HepG2 (cell line): ENCODE measurements around the gene SLC5A6. TPM values are rescaled to one million over a fixed set of nuclear protein-coding genes. Genes with fewer than 3 reads are reported as not detected.

Experiments
- ATAC-seq: fragments of 200-7000 bp; cut with Tn5 transposase; 3 replicates; pipeline ENCODE4 v1.9.1; 2020; ENCODE audit warnings: mild to moderate bottlenecking, moderate library complexity
- BruUV-seq: library from RNA; stranded (reverse); fragments of 400-500 nt; replicated peaks from 2 replicates; lab custom pipeline; 2021; lab: Mats Ljungman, UMichigan
- CTCF ChIA-PET: fragments of 300-600 bp; formaldehyde crosslinking; extraction: SDS; loops from one replicate; lab custom pipeline; 2021; ENCODE audit warnings: low total read pairs, inconsistent platforms, low intra/inter-chr PET ratio; lab: Yijun Ruan, JAX
- POLR2A ChIA-PET: fragments of 350-600 bp; sonication (Branson Sonifier 250); formaldehyde crosslinking; loops from one replicate; lab custom pipeline; 2020; ENCODE audit warnings: antibody characterized with exemption, inconsistent platforms; lab: Yijun Ruan, JAX
- DNase-seq: peaks from one replicate; pipeline ENCODE4 v3.0.0-alpha.2; 2015; ENCODE audit warnings: low spot score
- FAIRE-seq: peaks from 3 replicates; lab custom pipeline; 2011; peaks lifted over from hg19 to GRCh38; lab: Jason Lieb, UNC
- H2AFZ ChIP-seq: one replicate; pipeline ENCODE4 v1.6.1; 2011; ENCODE audit warnings: low read length, inconsistent platforms
- H3K27ac ChIP-seq: fragments of 300-600 bp; 3 replicates; pipeline ENCODE4 v1.8.0; 2011; ENCODE audit warnings: mixed run types, mild to moderate bottlenecking, mixed read lengths, low read length, inconsistent platforms; ENCODE audit not compliant: insufficient read depth; ENCODE audit errors: extremely low read length
- H3K27me3 ChIP-seq, 2 experiments: fragments of 200-600 bp in 1 of 2; 2 replicates in 1 of 2; 3 replicates in 1 of 2; pipeline versions ENCODE4 v1.6.0 to v1.8.0; 2011; ENCODE audit warnings: low read length in 2 of 2, mild to moderate bottlenecking in 2 of 2, moderate library complexity in 2 of 2, inconsistent platforms in 1 of 2; ENCODE audit not compliant: insufficient read depth in 2 of 2, control insufficient read depth in 1 of 2
- H3K36me3 ChIP-seq, 2 experiments: fragments of 200-600 bp in 1 of 2; replicated peaks in 1 of 2; 2 replicates in 1 of 2; 3 replicates in 1 of 2; pipeline versions ENCODE4 v1.5.1 to v1.8.0; 2011; ENCODE audit warnings: low read length in 2 of 2, inconsistent platforms in 1 of 2; ENCODE audit not compliant: insufficient read depth in 2 of 2, control insufficient read depth in 1 of 2
- H3K4me1 ChIP-seq: 2 replicates; pipeline ENCODE4 v1.5.1; 2012; ENCODE audit warnings: low read length, inconsistent platforms; ENCODE audit not compliant: insufficient read depth
- H3K4me2 ChIP-seq: 2 replicates; pipeline ENCODE4 v1.6.0; 2011; ENCODE audit warnings: low read depth, low read length, inconsistent platforms
- H3K4me3 ChIP-seq, 3 experiments: fragments of 200-600 bp in 1 of 3; sonication (generic), shearing (Covaris generic) in 1 of 3; replicated peaks in 1 of 3; 2 replicates each; pipeline ENCODE4 v1.5.1; 2011 to 2016; ENCODE audit warnings: low read length in 3 of 3, inconsistent platforms in 2 of 3, low read depth in 2 of 3, mild to moderate bottlenecking in 2 of 3, control low read depth in 1 of 3, mixed read lengths in 1 of 3; ENCODE audit not compliant: insufficient read depth in 1 of 3
- H3K79me2 ChIP-seq: one replicate; pipeline ENCODE4 v1.6.1; 2011; ENCODE audit warnings: low read length, inconsistent platforms; ENCODE audit not compliant: insufficient read depth
- H3K9ac ChIP-seq: 2 replicates; pipeline ENCODE4 v1.6.0; 2011; ENCODE audit warnings: mild to moderate bottlenecking, low read depth, low read length, inconsistent platforms; ENCODE audit not compliant: insufficient read depth
- H3K9me3 ChIP-seq: 2 replicates; pipeline ENCODE4 v1.5.1; 2012; ENCODE audit warnings: mild to moderate bottlenecking, low read length
- H4K20me1 ChIP-seq: 2 replicates; pipeline ENCODE4 v1.6.0; 2011; ENCODE audit warnings: inconsistent platforms, mild to moderate bottlenecking, low read length, moderate library complexity; ENCODE audit not compliant: insufficient read depth
- DMTF1 ChIP-seq: sonication (generic); formaldehyde crosslinking; IDR thresholded peaks from 2 replicates; pipeline ENCODE4 v1.4.0; 2020; ENCODE audit warnings: mild to moderate bottlenecking, missing genetic modification reagents
- GATAD1 ChIP-seq: IDR thresholded peaks from 2 replicates; pipeline ENCODE4 v1.6.1; 2016; ENCODE audit warnings: missing genetic modification reagents, missing compliant biosample characterization
- GATAD2A ChIP-seq: IDR thresholded peaks from 2 replicates; pipeline ENCODE4 v1.6.1; 2016
- HOMEZ ChIP-seq: IDR thresholded peaks from 2 replicates; pipeline ENCODE4 v1.6.1; 2016; ENCODE audit warnings: low read depth
- SNAPC4 ChIP-seq: sonication (generic); formaldehyde crosslinking; IDR thresholded peaks from 2 replicates; pipeline ENCODE4 v1.4.0; 2020; ENCODE audit warnings: mild to moderate bottlenecking, missing genetic modification reagents
- TRIM22 ChIP-seq: fragments of 450-650 bp; IDR thresholded peaks from 2 replicates; pipeline ENCODE4 v1.6.1; 2017
- ZBTB20 ChIP-seq: sonication (generic); formaldehyde crosslinking; IDR thresholded peaks from 2 replicates; pipeline ENCODE4 v1.8.1; 2023; ENCODE audit warnings: missing genetic modification reagents, low read depth, mild to moderate bottlenecking, borderline replicate concordance
- ZNF232 ChIP-seq: sonication (generic); formaldehyde crosslinking; IDR thresholded peaks from 2 replicates; pipeline ENCODE4 v1.4.0; 2020; ENCODE audit warnings: missing genetic modification reagents, borderline replicate concordance
- ZNF629 ChIP-seq: sonication (generic); formaldehyde crosslinking; conservative IDR thresholded peaks from 2 replicates; pipeline ENCODE4 v1.5.0; 2020; ENCODE audit warnings: missing genetic modification reagents
- WGBS: methylation state at CpG from one replicate; pipeline ENCODE4 v1.1.6; 2017; ENCODE audit warnings: low lambda C conversion rate; 5-methylcytosine and 5-hydroxymethylcytosine counted together
- in situ Hi-C: cut with HindIII; loops from 2 replicates; pipeline ENCODE4 v1.10.0; 2017; ENCODE audit warnings: low pct_unique_long_range_greater_than_20kb; ENCODE audit not compliant: extremely low pct_ligation_motif_present
- intact Hi-C: fragments of 100-400 bp; cut with micrococcal nuclease; formaldehyde crosslinking; loops from one replicate; pipeline ENCODE4 v1.10.0; 2022; ENCODE audit not compliant: unreplicated experiment
- polyA plus RNA-seq, 8 experiments: library from polyadenylated mRNA; depleted of rRNA in 3 of 8; stranded (reverse) in 7 of 8; unstranded in 1 of 8; fragments of >200 nt; fragmentation: Illumina TruSeq in 4 of 8; extraction: Trizol in 4 of 8; gene quantifications; 2 replicates each; pipeline versions ENCODE4 v1.2.1 to v1.2.3, GENCODE V29; 2011 to 2016; ENCODE audit warnings: low read depth in 4 of 8, missing spikeins in 1 of 8, mixed read lengths in 1 of 8; ENCODE audit not compliant: insufficient read depth in 1 of 8
- total RNA-seq, 5 experiments: library from RNA; depleted of rRNA; stranded (reverse); fragments of >200 nt; fragmentation: Illumina TruSeq; extraction: Trizol; gene quantifications; 2 replicates each; pipeline ENCODE4 v1.2.3, GENCODE V29; 2016; ENCODE audit warnings: low read depth in 1 of 5

The SLC5A6 gene
- total and polyA plus RNA-seq, 2 of the 13 experiments (the other 11 are each of a cell fraction or from before 2014, with no cell fraction given), result 135 to 417 TPM

GRCh38 chr2:27162151-27163121 lies 49.6 kb downstream of the SLC5A6 start (continued):
- TF ChIP-seq ZNF232 (CRISPR knock-in tag) (no peak), GATAD2A (CRISPR knock-in tag) (0 out of 2 replicates have a peak, but pooled peaks have one; percentile 8), ZNF629 (CRISPR knock-in tag) (no peak), TRIM22 (no peak), GATAD1 (CRISPR knock-in tag) (no peak)

GRCh38 chr2:27160191-27160590 lies 51.9 kb downstream of the SLC5A6 start:
- Histone ChIP-seq H3K4me3 (no peak overlapping the region), H3K4me2 (no peak overlapping the region), H3K27me3 (no peaks in the 10 kb centered on the region), H4K20me1 (no peaks in the 10 kb centered on the region), H3K36me3 (no peaks in the 10 kb centered on the region), H2AFZ (no peak overlapping the region), H3K4me1 (peaks cover 49% of the 10 kb centered on the region), H3K27ac (no peak overlapping the region), H3K79me2 (no peaks in the 10 kb centered on the region), H3K9me3 (no peaks in the 10 kb centered on the region), H3K9ac (no peak overlapping the region)
- WGBS, result 89% methylated on average over 9 of the region's 9 CpGs
- no peak for FAIRE-seq
- no peak for DNase-seq
- BruUV-seq, result no TSS peak
- ChIA-PET POLR2A (interaction anchor here (0.8 to 3.5 kb wide), 2 partner anchors 26 to 41 kb away, joined by 3 to 9 read pairs; partner anchors contain the start of genes CGREF1 and PREB), CTCF (no interaction called here)
- intact Hi-C loops (no loop called here), in situ Hi-C loops (no loop called here)
- no peak for ATAC-seq
- TF ChIP-seq DMTF1 (CRISPR knock-in tag) (no peak), HOMEZ (CRISPR knock-in tag) (no peak), SNAPC4 (CRISPR knock-in tag) (no peak), ZBTB20 (CRISPR knock-in tag) (no peak)
